Activated CD8-positive, alpha-beta memory T cell treated with anti-CD3 and anti-CD28 coated beads, Interleukin-2, amount 10 ng/mL, durations not matched to agents 7 days and 5 days (primary cell): ENCODE results near the gene TGIF2. TPM values are rescaled to one million over a fixed set of nuclear protein-coding genes. Genes with fewer than 3 reads are reported as not detected.

Experiments
- ATAC-seq: fragments of 150-1000 bp; cut with Tn5 transposase; one replicate; pipeline ENCODE4 v1.10.0; 2021; ENCODE audit warnings: moderate library complexity
- CTCF ChIA-PET: fragments of 350-600 bp; sonication (Branson Sonifier 250); formaldehyde crosslinking; loops from one replicate; lab custom pipeline; 2021; ENCODE audit warnings: antibody characterized with exemption; lab: Charles Lee
- DNase-seq: peaks from one replicate; pipeline ENCODE4 v3.0.0-alpha.2; 2020
- H3K27ac Mint-ChIP-seq: one replicate; pipeline ENCODE4 v1.8.0; 2021; ENCODE audit warnings: mild to moderate bottlenecking, mixed read lengths
- H3K27me3 Mint-ChIP-seq: one replicate; pipeline ENCODE4 v1.8.0; 2021; ENCODE audit warnings: mixed read lengths
- H3K36me3 Mint-ChIP-seq: one replicate; pipeline ENCODE4 v1.8.0; 2021; ENCODE audit warnings: mild to moderate bottlenecking, mixed read lengths
- H3K4me1 Mint-ChIP-seq: one replicate; pipeline ENCODE4 v1.8.0; 2021; ENCODE audit warnings: mixed read lengths
- H3K4me3 Mint-ChIP-seq: one replicate; pipeline ENCODE4 v1.8.0; 2021; ENCODE audit warnings: mild to moderate bottlenecking, moderate library complexity, mixed read lengths
- H3K9me3 Mint-ChIP-seq: one replicate; pipeline ENCODE4 v1.8.0; 2022; ENCODE audit warnings: low read depth, mixed read lengths
- total RNA-seq, 2 experiments: library from RNA; stranded (reverse); gene quantifications; one replicate each; pipeline ENCODE4 v1.2.3, GENCODE V29; 2021

The TGIF2 gene
- 10 to 100 TPM; 32.5 to 40.9 TPM for total RNA-seq

- peak within 1 kb of the TSS; percentile 94 for H3K27ac Mint-ChIP-seq
- peaks cover 37% of the 10 kb centered on the region for H3K4me1 Mint-ChIP-seq
- H3K27me3 Mint-ChIP-seq, result no peaks in the 10 kb centered on the region
- H3K36me3 Mint-ChIP-seq, result peaks cover 8% of the 10 kb centered on the region
- DNase-seq (peak; percentile 92), ATAC-seq (peak; percentile 81)
- peak within 1 kb of the TSS; percentile 85 for H3K4me3 Mint-ChIP-seq
- H3K9me3 Mint-ChIP-seq, result no peaks in the 10 kb centered on the region
- CTCF ChIA-PET, result interaction anchor here (0.6 to 6.4 kb wide), 12 partner anchors 12 to 291 kb away, joined by 3 to 54 read pairs (median 4); partner anchors contain the start of gene RAB5IF
These were observed at the start of gene TGIF2 for GRCh38 chr20:36573103-36573797. TSS of gene TGIF2 (plus strand) at chr20:36573597. CDS start at chr20:36578775, 5,178 bp downstream.

GRCh38 chr20:36525620-36526365 lies 47.6 kb upstream of the TGIF2 start:
- CTCF ChIA-PET, result no interaction called here
- H3K4me3 Mint-ChIP-seq, result no peak overlapping the region
- no peaks in the 10 kb centered on the region for H3K4me1 Mint-ChIP-seq
- no peaks in the 10 kb centered on the region for H3K27me3 Mint-ChIP-seq
- H3K9me3 Mint-ChIP-seq, result no peaks in the 10 kb centered on the region
- H3K27ac Mint-ChIP-seq, result no peak overlapping the region
- ATAC-seq (no peak), DNase-seq (no peak)
- no peaks in the 10 kb centered on the region for H3K36me3 Mint-ChIP-seq

- no peaks in the 10 kb centered on the region for H3K27me3 Mint-ChIP-seq
- H3K4me3 Mint-ChIP-seq, result no peak overlapping the region
- ATAC-seq (no peak), DNase-seq (no peak)
- no peaks in the 10 kb centered on the region for H3K36me3 Mint-ChIP-seq
- no peak overlapping the region for H3K27ac Mint-ChIP-seq
- no peaks in the 10 kb centered on the region for H3K9me3 Mint-ChIP-seq
- CTCF ChIA-PET, result no interaction called here
- no peaks in the 10 kb centered on the region for H3K4me1 Mint-ChIP-seq
These were observed 46.8 kb upstream of the TGIF2 start for GRCh38 chr20:36526521-36527011.

- H3K27me3 Mint-ChIP-seq, result no peaks in the 10 kb centered on the region
- no peaks in the 10 kb centered on the region for H3K9me3 Mint-ChIP-seq
- ATAC-seq (no peak), DNase-seq (no peak)
- no peak overlapping the region for H3K4me3 Mint-ChIP-seq
- no peak overlapping the region for H3K27ac Mint-ChIP-seq
- H3K4me1 Mint-ChIP-seq, result no peaks in the 10 kb centered on the region
- H3K36me3 Mint-ChIP-seq, result no peaks in the 10 kb centered on the region
- CTCF ChIA-PET, result no interaction called here
These were observed 45.9 kb upstream of the TGIF2 start for GRCh38 chr20:36527331-36528125.

GRCh38 chr20:36528176-36528874 lies 45.1 kb upstream of the TGIF2 start:
- no peak overlapping the region for H3K27ac Mint-ChIP-seq
- H3K9me3 Mint-ChIP-seq, result no peaks in the 10 kb centered on the region
- CTCF ChIA-PET, result interaction anchor here (1.2 kb wide), 1 partner anchor 506 kb away, joined by 3 read pairs; no protein-coding TSS in a partner anchor
- no peak for DNase-seq
- no peaks in the 10 kb centered on the region for H3K36me3 Mint-ChIP-seq
- ATAC-seq, result no peak
- H3K4me1 Mint-ChIP-seq, result no peaks in the 10 kb centered on the region
- no peaks in the 10 kb centered on the region for H3K27me3 Mint-ChIP-seq
- no peak overlapping the region for H3K4me3 Mint-ChIP-seq

GRCh38 chr20:36528875-36529417 lies 44.5 kb upstream of the TGIF2 start:
- CTCF ChIA-PET, result interaction anchor here (1.2 kb wide), 1 partner anchor 505 kb away, joined by 3 read pairs; no protein-coding TSS in a partner anchor
- H3K4me3 Mint-ChIP-seq, result no peak overlapping the region
- H3K36me3 Mint-ChIP-seq, result no peaks in the 10 kb centered on the region
- no peaks in the 10 kb centered on the region for H3K27me3 Mint-ChIP-seq
- DNase-seq, result no peak
- no peaks in the 10 kb centered on the region for H3K9me3 Mint-ChIP-seq
- H3K4me1 Mint-ChIP-seq, result no peaks in the 10 kb centered on the region
- no peak for ATAC-seq
- H3K27ac Mint-ChIP-seq, result no peak overlapping the region

- no peaks in the 10 kb centered on the region for H3K4me1 Mint-ChIP-seq
- ATAC-seq (no peak), DNase-seq (no peak)
- H3K9me3 Mint-ChIP-seq, result no peaks in the 10 kb centered on the region
- CTCF ChIA-PET, result no interaction called here
- no peak overlapping the region for H3K27ac Mint-ChIP-seq
- H3K4me3 Mint-ChIP-seq, result no peak overlapping the region
- no peaks in the 10 kb centered on the region for H3K27me3 Mint-ChIP-seq
- H3K36me3 Mint-ChIP-seq, result no peaks in the 10 kb centered on the region
These were observed 41.0 kb upstream of the TGIF2 start for GRCh38 chr20:36532388-36532787.

GRCh38 chr20:36532822-36533221 lies 40.6 kb upstream of the TGIF2 start:
- no peaks in the 10 kb centered on the region for H3K36me3 Mint-ChIP-seq
- no peak overlapping the region for H3K27ac Mint-ChIP-seq

GRCh38 chr20:36538026-36538722 lies 35.2 kb upstream of the TGIF2 start:
- Mint-ChIP-seq H3K4me3 (no peak overlapping the region), H3K9me3 (no peaks in the 10 kb centered on the region), H3K4me1 (no peaks in the 10 kb centered on the region), H3K36me3 (no peaks in the 10 kb centered on the region), H3K27ac (no peak overlapping the region), H3K27me3 (no peaks in the 10 kb centered on the region)
- no peak for DNase-seq
- CTCF ChIA-PET, result interaction anchor here (1.5 kb wide), 1 partner anchor 280 kb away, joined by 3 read pairs; no protein-coding TSS in a partner anchor
- no peak for ATAC-seq

More at GRCh38 chr20:36532822-36533221, 40.6 kb upstream of the TGIF2 start:
- no peak overlapping the region for H3K4me3 Mint-ChIP-seq
- H3K4me1 Mint-ChIP-seq, result no peaks in the 10 kb centered on the region
- no peaks in the 10 kb centered on the region for H3K9me3 Mint-ChIP-seq
- CTCF ChIA-PET, result no interaction called here
- ATAC-seq (no peak), DNase-seq (no peak)
- H3K27me3 Mint-ChIP-seq, result no peaks in the 10 kb centered on the region

GRCh38 chr20:36540551-36541211 lies 32.7 kb upstream of the TGIF2 start:
- CTCF ChIA-PET, result interaction anchor here (0.5 to 1.7 kb wide), 3 partner anchors 16 to 448 kb away, joined by 3 to 4 read pairs (median 3); no protein-coding TSS in a partner anchor
- H3K4me3 Mint-ChIP-seq, result no peak overlapping the region
- H3K27me3 Mint-ChIP-seq, result no peaks in the 10 kb centered on the region
- ATAC-seq, result no peak
- H3K4me1 Mint-ChIP-seq, result no peaks in the 10 kb centered on the region
- DNase-seq, result no peak
- no peaks in the 10 kb centered on the region for H3K36me3 Mint-ChIP-seq
- no peak overlapping the region for H3K27ac Mint-ChIP-seq
- H3K9me3 Mint-ChIP-seq, result no peaks in the 10 kb centered on the region

GRCh38 chr20:36541227-36541767 lies 32.1 kb upstream of the TGIF2 start, which contains the start of gene MYL9:
TSS of gene MYL9 (plus strand) at chr20:36541519. CDS start at chr20:36544885, 3,366 bp downstream.
- H3K4me3 Mint-ChIP-seq, result no peak within 1 kb of the TSS
- DNase-seq, result no peak
- no peaks in the 10 kb centered on the region for H3K36me3 Mint-ChIP-seq
- H3K27ac Mint-ChIP-seq, result no peak within 1 kb of the TSS
- H3K27me3 Mint-ChIP-seq, result no peaks in the 10 kb centered on the region
- H3K4me1 Mint-ChIP-seq, result no peaks in the 10 kb centered on the region
- peak; percentile 55 for ATAC-seq
- H3K9me3 Mint-ChIP-seq, result no peaks in the 10 kb centered on the region
- CTCF ChIA-PET, result interaction anchor here (0.5 to 1.7 kb wide), 3 partner anchors 16 to 447 kb away, joined by 3 to 4 read pairs (median 3); no protein-coding TSS in a partner anchor
